Panc1 (cell line): ENCODE measurements around the gene SEMA6A. TPM values are rescaled to one million over a fixed set of nuclear protein-coding genes. Genes with fewer than 3 reads are reported as not detected.

ENCODE experiments used
- ATAC-seq: fragments of 200-7000 bp; cut with Tn5 transposase; 2 replicates; pipeline ENCODE4 v1.9.1; 2020; ENCODE audit warnings: mild to moderate bottlenecking, moderate library complexity
- BruUV-seq: library from RNA; stranded (reverse); fragments of 400-500 nt; replicated peaks from 2 replicates; lab custom pipeline; 2021; lab: Mats Ljungman, UMichigan
- CTCF ChIA-PET: fragments of 300-600 bp; sonication (Branson Sonifier 250); formaldehyde crosslinking; loops from one replicate; lab custom pipeline; 2022; ENCODE audit warnings: antibody characterized with exemption; lab: Charles Lee
- POLR2A ChIA-PET: fragments of 300-600 bp; sonication (Branson Sonifier 250); formaldehyde crosslinking; loops from one replicate; lab custom pipeline; 2022; ENCODE audit warnings: antibody characterized with exemption; lab: Charles Lee
- DNase-seq: peaks from one replicate; pipeline ENCODE4 v3.0.0-alpha.2; 2010; ENCODE audit warnings: low read depth, low spot score
- H3K27ac ChIP-seq: 2 replicates; pipeline ENCODE4 v1.5.1; 2011; ENCODE audit warnings: mild to moderate bottlenecking, low read length, inconsistent platforms
- H3K27me3 ChIP-seq: fragments of 200-500 bp; sonication (Bioruptor generic); 2 replicates; pipeline ENCODE4 v1.6.0; 2014; ENCODE audit warnings: low read length, inconsistent platforms; ENCODE audit not compliant: control insufficient read depth, insufficient read depth
- H3K36me3 ChIP-seq: fragments of 200-500 bp; sonication (Bioruptor generic); 2 replicates; pipeline ENCODE4 v1.5.1; 2014; ENCODE audit warnings: inconsistent platforms, mild to moderate bottlenecking, low read length, moderate library complexity; ENCODE audit not compliant: control insufficient read depth, insufficient read depth
- H3K4me1 ChIP-seq: 2 replicates; pipeline ENCODE4 v1.5.1; 2011; ENCODE audit warnings: inconsistent platforms, mild to moderate bottlenecking, low read length, moderate library complexity; ENCODE audit not compliant: control insufficient read depth, insufficient read depth
- H3K4me3 ChIP-seq, 2 experiments: 2 replicates each; pipeline ENCODE4 v1.5.1; 2011 to 2012; ENCODE audit warnings: low read depth in 2 of 2, low read length in 2 of 2, mild to moderate bottlenecking in 2 of 2, inconsistent platforms in 1 of 2, moderate library complexity in 1 of 2
- H3K9me3 ChIP-seq: fragments of 200-500 bp; sonication (Bioruptor generic); 2 replicates; pipeline ENCODE4 v1.5.1; 2014; ENCODE audit warnings: low read depth, mild to moderate bottlenecking, inconsistent platforms, low read length, moderate library complexity; ENCODE audit not compliant: control insufficient read depth, insufficient read depth
- CTCF ChIP-seq: fragments of 450-650 bp; IDR thresholded peaks from 2 replicates; pipeline ENCODE4 v1.5.1; 2017; ENCODE audit warnings: mild to moderate bottlenecking
- POLR2AphosphoS5 ChIP-seq: IDR thresholded peaks from 2 replicates; pipeline ENCODE4 v1.6.1; 2012; ENCODE audit warnings: mild to moderate bottlenecking, low read depth, low read length, moderate library complexity
- REST ChIP-seq, 2 experiments: IDR thresholded peaks; 2 replicates each; pipeline ENCODE4 v1.6.1; 2011 to 2012; ENCODE audit warnings: low read depth in 2 of 2, control low read depth in 1 of 2, low read length in 1 of 2, mild to moderate bottlenecking in 1 of 2, moderate library complexity in 1 of 2; ENCODE audit not compliant: insufficient read depth in 1 of 2
- SIN3A ChIP-seq: IDR thresholded peaks from 2 replicates; pipeline ENCODE4 v1.6.1; 2012; ENCODE audit warnings: low read depth, mild to moderate bottlenecking, low read length, moderate library complexity, borderline replicate concordance; ENCODE audit not compliant: insufficient read depth
- TCF7L2 ChIP-seq: IDR thresholded peaks from 2 replicates; pipeline ENCODE4 v1.6.1; 2011; ENCODE audit warnings: mild to moderate bottlenecking, low read depth, low read length, inconsistent platforms
- in situ Hi-C: cut with HindIII; loops from 2 replicates; pipeline ENCODE4 v1.10.0; 2016; ENCODE audit warnings: low sequenced_read_pairs, low pct_unique_long_range_greater_than_20kb
- intact Hi-C: fragments of 100-400 bp; cut with micrococcal nuclease; formaldehyde crosslinking; loops from one replicate; pipeline ENCODE4 v1.10.0; 2022; ENCODE audit not compliant: unreplicated experiment
- total RNA-seq: library from RNA; stranded (reverse); gene quantifications from one replicate; pipeline ENCODE4 v1.2.1, GENCODE V29; 2021; ENCODE audit not compliant: unreplicated experiment

Gene SEMA6A
- total RNA-seq, 1 experiment from 2014 or later: 0.54 TPM

GRCh38 chr5:116550082-116550481, 24.5 kb downstream of the SEMA6A start:
- Histone ChIP-seq H3K9me3 (peaks cover 4% of the 10 kb centered on the region; the same call in 1 of the 2 replicates), H3K27me3 (no peaks in the 10 kb centered on the region), H3K27ac (no peak overlapping the region), H3K36me3 (no peaks in the 10 kb centered on the region), H3K4me3 (no peak overlapping the region), H3K4me1 (no peaks in the 10 kb centered on the region)
- POLR2A ChIA-PET: no interaction called here
- intact Hi-C loops (no loop called here), in situ Hi-C loops (no loop called here)
- CTCF ChIA-PET: no interaction called here
- TF ChIP-seq POLR2AphosphoS5 (no peak), REST (IDR thresholded peaks at IDR 0.05; ENCODE audit: insufficient read depth in 1 of 2, low read depth in 2 of 2, low read length in 1 of 2) (no peak), TCF7L2 (no peak), SIN3A (no peak), CTCF (no peak)
- BruUV-seq: no TSS peak
- ATAC-seq: no peak
- no peak for DNase-seq

- no peaks in the 10 kb centered on the region for H3K4me1 ChIP-seq
- H3K9me3 ChIP-seq: peaks cover 4% of the 10 kb centered on the region; the same call in 1 of the 2 replicates
- no peaks in the 10 kb centered on the region for H3K36me3 ChIP-seq
- in situ Hi-C loops: no loop called here
- no peak overlapping the region for H3K27ac ChIP-seq
- H3K27me3 ChIP-seq: no peaks in the 10 kb centered on the region
- ATAC-seq (no peak), DNase-seq (no peak)
- no peak overlapping the region for H3K4me3 ChIP-seq
- ChIA-PET POLR2A (no interaction called here), CTCF (no interaction called here)
- BruUV-seq: no TSS peak
- intact Hi-C loops: no loop called here
- no peak for TF ChIP-seq CTCF
- TF ChIP-seq SIN3A: no peak
- TF ChIP-seq TCF7L2: no peak
- no peak for TF ChIP-seq POLR2AphosphoS5
- no peak for TF ChIP-seq REST (IDR thresholded peaks at IDR 0.05; ENCODE audit: insufficient read depth in 1 of 2, low read depth in 2 of 2, low read length in 1 of 2)
Measured at GRCh38 chr5:116546743-116547124, 27.9 kb downstream of the SEMA6A start.
